Gastroesophageal sphincter (tissue), 3 donors: ENCODE data around the gene DIPK1A.

Experiments used
- EP300 ChIP-seq: sonication (generic); formaldehyde crosslinking; IDR thresholded peaks from one replicate; pipeline ENCODE4 v1.6.1; 2017; ENCODE audit warnings: antibody characterized with exemption, mild to moderate bottlenecking
- POLR2A ChIP-seq, 2 donors: fragments of 450-650 bp; IDR thresholded peaks; one replicate each; pipeline ENCODE4 v1.6.1; 2017; ENCODE audit warnings: antibody characterized with exemption in 2 of 2, mild to moderate bottlenecking in 2 of 2, moderate library complexity in 1 of 2
- POLR2AphosphoS5 ChIP-seq: sonication (generic); formaldehyde crosslinking; IDR thresholded peaks from one replicate; pipeline ENCODE4 v1.6.1; 2017; ENCODE audit warnings: antibody characterized with exemption
- TF ChIP-seq, protein P1 (sequence below), 4 experiments: fragments of 200-600 bp in 2 of 4; fragments of 450-650 bp in 2 of 4; sonication (generic) in 1 of 4; IDR thresholded peaks; one replicate each; pipeline ENCODE4 v1.5.1; 2017 to 2019; ENCODE audit warnings: antibody characterized with exemption in 4 of 4, mild to moderate bottlenecking in 2 of 4, moderate library complexity in 2 of 4

DNA sequence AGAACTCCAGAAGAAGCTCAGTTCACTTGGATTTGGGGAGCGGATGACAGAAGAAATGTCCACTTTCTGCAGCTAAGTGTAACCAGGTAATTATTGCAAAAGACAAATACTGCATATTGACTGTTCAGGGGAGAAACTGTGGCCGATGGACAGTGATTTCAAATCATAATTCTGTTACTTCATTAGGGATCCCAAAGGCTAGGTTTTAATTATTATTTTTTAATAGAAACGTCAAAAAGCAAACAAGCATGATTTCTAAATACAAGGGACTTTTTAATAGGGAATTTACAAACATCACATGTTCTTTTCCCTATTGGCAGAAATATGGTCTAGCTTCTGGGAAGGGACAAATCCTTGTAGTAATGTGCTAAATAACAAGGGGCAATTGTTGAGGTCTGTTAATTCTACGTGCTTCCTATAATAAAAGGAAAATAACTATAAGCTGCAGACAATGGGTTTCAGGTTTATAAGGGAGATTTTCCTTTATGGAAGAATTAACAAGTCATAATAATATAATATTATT is 15.5 kb downstream of the DIPK1A start:
- TF ChIP-seq POLR2AphosphoS5, result no peak
- TF ChIP-seq EP300, result no peak
- TF ChIP-seq, protein P1, sequence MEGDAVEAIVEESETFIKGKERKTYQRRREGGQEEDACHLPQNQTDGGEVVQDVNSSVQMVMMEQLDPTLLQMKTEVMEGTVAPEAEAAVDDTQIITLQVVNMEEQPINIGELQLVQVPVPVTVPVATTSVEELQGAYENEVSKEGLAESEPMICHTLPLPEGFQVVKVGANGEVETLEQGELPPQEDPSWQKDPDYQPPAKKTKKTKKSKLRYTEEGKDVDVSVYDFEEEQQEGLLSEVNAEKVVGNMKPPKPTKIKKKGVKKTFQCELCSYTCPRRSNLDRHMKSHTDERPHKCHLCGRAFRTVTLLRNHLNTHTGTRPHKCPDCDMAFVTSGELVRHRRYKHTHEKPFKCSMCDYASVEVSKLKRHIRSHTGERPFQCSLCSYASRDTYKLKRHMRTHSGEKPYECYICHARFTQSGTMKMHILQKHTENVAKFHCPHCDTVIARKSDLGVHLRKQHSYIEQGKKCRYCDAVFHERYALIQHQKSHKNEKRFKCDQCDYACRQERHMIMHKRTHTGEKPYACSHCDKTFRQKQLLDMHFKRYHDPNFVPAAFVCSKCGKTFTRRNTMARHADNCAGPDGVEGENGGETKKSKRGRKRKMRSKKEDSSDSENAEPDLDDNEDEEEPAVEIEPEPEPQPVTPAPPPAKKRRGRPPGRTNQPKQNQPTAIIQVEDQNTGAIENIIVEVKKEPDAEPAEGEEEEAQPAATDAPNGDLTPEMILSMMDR (IDR thresholded peaks at IDR 0.05), result no peak
- TF ChIP-seq POLR2A (IDR thresholded peaks at IDR 0.05), result no peak
